ENCODE measurements around the gene CKAP2. TPM values are rescaled to one million over a fixed set of nuclear protein-coding genes. Genes with fewer than 3 reads are reported as not detected.
"Not testable (repeated sequence)": the region's sequence is repeated elsewhere in the genome, so short reads cannot be mapped to it uniquely, and the experiment has no call there.

The CKAP2 gene
- total and polyA plus RNA-seq, 4 donors: 2.4 to 40.9 (median 2.8) TPM

DNA sequence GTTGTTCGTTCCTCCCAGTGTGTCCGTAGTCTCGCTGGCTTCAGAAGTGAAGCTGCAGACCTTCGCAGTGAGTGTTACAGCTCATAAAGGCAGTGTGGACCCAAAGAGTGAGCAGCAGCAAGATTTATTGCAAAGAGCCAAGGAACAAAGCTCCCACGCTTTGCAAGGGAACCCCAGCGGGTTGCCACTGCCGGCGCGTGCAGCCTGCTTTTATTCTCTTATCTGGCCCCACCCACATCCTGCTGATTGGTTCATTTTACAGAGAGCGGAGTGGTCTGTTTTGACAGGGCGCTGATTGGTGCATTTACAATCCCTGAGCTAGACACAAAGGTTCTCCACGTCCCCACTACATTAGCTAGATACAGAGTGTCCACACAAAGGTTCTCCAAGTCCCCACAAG lies 47.8 kb upstream of the CKAP2 start:
- not testable (repeated sequence) for H3K36me3 ChIP-seq (ENCODE audit: control insufficient read depth in 4 of 4, insufficient read depth in 3 of 4, low read depth in 1 of 4, low read length in 3 of 4); H3K27me3 ChIP-seq (ENCODE audit: control insufficient read depth in 4 of 4, insufficient read depth in 4 of 4, low read length in 3 of 4); H3K9ac ChIP-seq (ENCODE audit: low read depth in 1 of 2, low read length in 2 of 2); H3K9me3 ChIP-seq (ENCODE audit: control insufficient read depth in 4 of 4, low read length in 3 of 4); H3K4me3 ChIP-seq (ENCODE audit: low read depth in 1 of 3, low read length in 3 of 3); H3K27ac ChIP-seq (ENCODE audit: low read depth in 1 of 2, low read length in 2 of 2); DNase-seq (ENCODE audit: low spot score)
- WGBS: 97% methylated on average over 12 of the region's 12 CpGs
- H3K4me1 ChIP-seq (ENCODE audit: control insufficient read depth in 4 of 4, insufficient read depth in 4 of 4, low read length in 3 of 4): peaks cover 5 to 13% (median 10%) of the 10 kb centered on the region in 4 donors

- H3K4me3 ChIP-seq (ENCODE audit: low read depth in 1 of 3, low read length in 3 of 3); H3K9me3 ChIP-seq (ENCODE audit: control insufficient read depth in 4 of 4, low read length in 3 of 4); H3K9ac ChIP-seq (ENCODE audit: low read depth in 1 of 2, low read length in 2 of 2); DNase-seq (ENCODE audit: low spot score); H3K27me3 ChIP-seq (ENCODE audit: control insufficient read depth in 4 of 4, insufficient read depth in 4 of 4, low read length in 3 of 4); H3K36me3 ChIP-seq (ENCODE audit: control insufficient read depth in 4 of 4, insufficient read depth in 3 of 4, low read depth in 1 of 4, low read length in 3 of 4); H3K27ac ChIP-seq (ENCODE audit: low read depth in 1 of 2, low read length in 2 of 2): not testable (repeated sequence)
- peaks cover 5 to 13% (median 10%) of the 10 kb centered on the region in 4 donors for H3K4me1 ChIP-seq (ENCODE audit: control insufficient read depth in 4 of 4, insufficient read depth in 4 of 4, low read length in 3 of 4)
- 98% methylated on average over 33 of the region's 33 CpGs for WGBS
These were observed 47.1 kb upstream of the CKAP2 start for GRCh38 chr13:52408071-52408658.

- Histone ChIP-seq H3K4me1 (ENCODE audit: control insufficient read depth in 4 of 4, insufficient read depth in 4 of 4, low read length in 3 of 4) (peaks cover 0 to 3% (median 0%) of the 10 kb centered on the region in 4 donors), H3K27me3 (ENCODE audit: control insufficient read depth in 4 of 4, insufficient read depth in 4 of 4, low read length in 3 of 4) (no peaks in the 10 kb centered on the region), H3K9me3 (ENCODE audit: control insufficient read depth in 4 of 4, low read length in 3 of 4) (no peaks in the 10 kb centered on the region), H3K9ac (ENCODE audit: low read depth in 1 of 2, low read length in 2 of 2) (no peak overlapping the region), H3K27ac (ENCODE audit: low read depth in 1 of 2, low read length in 2 of 2) (no peak overlapping the region), H3K4me3 (ENCODE audit: low read depth in 1 of 3, low read length in 3 of 3) (no peak overlapping the region), H3K36me3 (ENCODE audit: control insufficient read depth in 4 of 4, insufficient read depth in 3 of 4, low read depth in 1 of 4, low read length in 3 of 4) (peaks cover 5 to 33% (median 22%) of the 10 kb centered on the region in 4 donors)
- 59% methylated on average over 4 of the region's 4 CpGs for WGBS
- TF ChIP-seq TAF1 (conservative IDR thresholded peaks at IDR 0.05): no peak
- TF ChIP-seq, protein P1, sequence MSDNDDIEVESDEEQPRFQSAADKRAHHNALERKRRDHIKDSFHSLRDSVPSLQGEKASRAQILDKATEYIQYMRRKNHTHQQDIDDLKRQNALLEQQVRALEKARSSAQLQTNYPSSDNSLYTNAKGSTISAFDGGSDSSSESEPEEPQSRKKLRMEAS (IDR thresholded peaks at IDR 0.05): peak; percentile 35
- peak in 1 of 2 donors; percentile 59 for TF ChIP-seq HNF4A (conservative IDR thresholded peaks at IDR 0.05)
- TF ChIP-seq EGR1 (IDR thresholded peaks at IDR 0.05; ENCODE audit: low read depth in 2 of 2): no peak
- TF ChIP-seq RXRA (IDR thresholded peaks at IDR 0.05): peak in 1 of 2 donors; percentile 69
- no peak for TF ChIP-seq GABPA (IDR thresholded peaks at IDR 0.05 in 1 of 2, conservative IDR thresholded peaks at IDR 0.05 in 1 of 2)
- TF ChIP-seq, protein P2, sequence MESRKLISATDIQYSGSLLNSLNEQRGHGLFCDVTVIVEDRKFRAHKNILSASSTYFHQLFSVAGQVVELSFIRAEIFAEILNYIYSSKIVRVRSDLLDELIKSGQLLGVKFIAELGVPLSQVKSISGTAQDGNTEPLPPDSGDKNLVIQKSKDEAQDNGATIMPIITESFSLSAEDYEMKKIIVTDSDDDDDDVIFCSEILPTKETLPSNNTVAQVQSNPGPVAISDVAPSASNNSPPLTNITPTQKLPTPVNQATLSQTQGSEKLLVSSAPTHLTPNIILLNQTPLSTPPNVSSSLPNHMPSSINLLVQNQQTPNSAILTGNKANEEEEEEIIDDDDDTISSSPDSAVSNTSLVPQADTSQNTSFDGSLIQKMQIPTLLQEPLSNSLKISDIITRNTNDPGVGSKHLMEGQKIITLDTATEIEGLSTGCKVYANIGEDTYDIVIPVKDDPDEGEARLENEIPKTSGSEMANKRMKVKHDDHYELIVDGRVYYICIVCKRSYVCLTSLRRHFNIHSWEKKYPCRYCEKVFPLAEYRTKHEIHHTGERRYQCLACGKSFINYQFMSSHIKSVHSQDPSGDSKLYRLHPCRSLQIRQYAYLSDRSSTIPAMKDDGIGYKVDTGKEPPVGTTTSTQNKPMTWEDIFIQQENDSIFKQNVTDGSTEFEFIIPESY (IDR thresholded peaks at IDR 0.05): no peak
- TF ChIP-seq SP1 (IDR thresholded peaks at IDR 0.05): peak; percentile 38
- TF ChIP-seq JUND (IDR thresholded peaks at IDR 0.05): peak in 1 of 2 donors; percentile 65
- no peak for TF ChIP-seq HNF4G (IDR thresholded peaks at IDR 0.05)
- TF ChIP-seq YY1 (IDR thresholded peaks at IDR 0.05): no peak
- DNase-seq (ENCODE audit: low spot score): no peak
These were observed 43.6 kb upstream of the CKAP2 start for GRCh38 chr13:52411629-52412028.

GRCh38 chr13:52412128-52412527 lies 43.1 kb upstream of the CKAP2 start:
- H3K9me3 ChIP-seq (ENCODE audit: control insufficient read depth in 4 of 4, low read length in 3 of 4): no peaks in the 10 kb centered on the region
- no peak overlapping the region for H3K9ac ChIP-seq (ENCODE audit: low read depth in 1 of 2, low read length in 2 of 2)
- peaks cover 5 to 36% (median 26%) of the 10 kb centered on the region in 4 donors for H3K36me3 ChIP-seq (ENCODE audit: control insufficient read depth in 4 of 4, insufficient read depth in 3 of 4, low read depth in 1 of 4, low read length in 3 of 4)
- no peak for DNase-seq (ENCODE audit: low spot score)
- H3K4me3 ChIP-seq (ENCODE audit: low read depth in 1 of 3, low read length in 3 of 3): no peak overlapping the region
- H3K27me3 ChIP-seq (ENCODE audit: control insufficient read depth in 4 of 4, insufficient read depth in 4 of 4, low read length in 3 of 4): no peaks in the 10 kb centered on the region
- H3K27ac ChIP-seq (ENCODE audit: low read depth in 1 of 2, low read length in 2 of 2): no peak overlapping the region
- TF ChIP-seq CTCF (IDR thresholded peaks at IDR 0.05; ENCODE audit: low read depth, low read length, missing input control): no peak
- TF ChIP-seq, protein P1 (IDR thresholded peaks at IDR 0.05): peak; percentile 4
- H3K4me1 ChIP-seq (ENCODE audit: control insufficient read depth in 4 of 4, insufficient read depth in 4 of 4, low read length in 3 of 4): peaks cover 0 to 3% (median 0%) of the 10 kb centered on the region in 4 donors
- 90% methylated on average over 1 of the region's 1 CpG for WGBS
